GM19193 (cell line): ENCODE results near the gene MOK.

ENCODE experiments used
- POLR2A ChIP-seq: IDR thresholded peaks from 4 replicates; pipeline ENCODE4 v1.6.1; 2011; ENCODE audit not compliant: insufficient read depth, insufficient read length; ENCODE audit errors: extremely low read depth

The MOK gene

GRCh38 chr14:102180248-102180998 lies 124.5 kb downstream of the MOK start:
- TF ChIP-seq POLR2A, result no peak
